PC-3 (cell line): ENCODE data around the gene SAMD4A. TPM values are rescaled to one million over a fixed set of nuclear protein-coding genes. Genes with fewer than 3 reads are reported as not detected.
"Not testable (repeated sequence)": the region's sequence is repeated elsewhere in the genome, so short reads cannot be mapped to it uniquely, and the experiment has no call there.

Experiments used
- ATAC-seq: fragments of 200-7000 bp; cut with Tn5 transposase; 2 replicates; pipeline ENCODE4 v1.9.1; 2020; ENCODE audit warnings: mild to moderate bottlenecking, moderate library complexity
- BruUV-seq: library from RNA; stranded (reverse); fragments of 400-500 nt; replicated peaks from 2 replicates; lab custom pipeline; 2021; lab: Mats Ljungman, UMichigan
- CTCF ChIA-PET: fragments of 300-600 bp; sonication (Branson Sonifier 250); formaldehyde crosslinking; loops from one replicate; lab custom pipeline; 2022; ENCODE audit warnings: antibody characterized with exemption; lab: Charles Lee
- POLR2A ChIA-PET: fragments of 300-600 bp; sonication (Branson Sonifier 250); formaldehyde crosslinking; loops from one replicate; lab custom pipeline; 2022; ENCODE audit warnings: antibody characterized with exemption; ENCODE audit not compliant: unreplicated experiment; lab: Charles Lee
- DNase-seq: peaks from one replicate; pipeline ENCODE4 v3.0.0-alpha.2; 2015
- H2AFZ ChIP-seq: fragments of 300-600 bp; sonication (generic); 2 replicates; pipeline ENCODE4 v1.6.0; 2016; ENCODE audit warnings: antibody characterized with exemption, low read length
- H3F3A ChIP-seq: fragments of 300-600 bp; sonication (generic); one replicate; pipeline ENCODE4 v1.6.0; 2017; ENCODE audit warnings: antibody characterized with exemption, low read length, control low read depth, mild to moderate bottlenecking; ENCODE audit not compliant: unreplicated experiment
- H3K27ac ChIP-seq: fragments of 300-600 bp; sonication (generic); 2 replicates; pipeline ENCODE4 v1.5.1; 2016; ENCODE audit warnings: mild to moderate bottlenecking, low read length
- H3K27me3 ChIP-seq: fragments of 300-600 bp; sonication (generic); 2 replicates; pipeline ENCODE4 v1.6.1; 2016; ENCODE audit warnings: low read length, mixed read lengths
- H3K36me3 ChIP-seq: fragments of 300-600 bp; sonication (generic); 2 replicates; pipeline ENCODE4 v1.6.1; 2016; ENCODE audit warnings: low read depth, mixed run types, low read length, mixed read lengths
- H3K4me1 ChIP-seq: fragments of 300-600 bp; sonication (generic); 2 replicates; pipeline ENCODE4 v1.5.1; 2016; ENCODE audit warnings: low read length; ENCODE audit not compliant: insufficient read depth
- H3K4me2 ChIP-seq: fragments of 300-600 bp; sonication (generic); 2 replicates; pipeline ENCODE4 v1.6.0; 2016; ENCODE audit warnings: low read length
- H3K4me3 ChIP-seq: fragments of 300-600 bp; sonication (generic); 2 replicates; pipeline ENCODE4 v1.5.1; 2016; ENCODE audit warnings: mild to moderate bottlenecking, low read length, mixed read lengths
- H3K79me2 ChIP-seq: fragments of 300-600 bp; sonication (generic); 2 replicates; pipeline ENCODE4 v1.6.1; 2017; ENCODE audit warnings: low read length, mixed read lengths
- H3K9ac ChIP-seq: fragments of 300-600 bp; sonication (generic); 2 replicates; pipeline ENCODE4 v1.6.0; 2016; ENCODE audit warnings: mild to moderate bottlenecking, low read length
- H3K9me2 ChIP-seq: fragments of 300-600 bp; sonication (generic); replicated peaks from 2 replicates; pipeline ENCODE4 v1.6.1; 2016; ENCODE audit warnings: mixed run types, low read length, mixed read lengths
- H3K9me3 ChIP-seq: fragments of 300-600 bp; sonication (generic); 2 replicates; pipeline ENCODE4 v1.6.1; 2016; ENCODE audit warnings: low read length, mixed read lengths
- H4K20me1 ChIP-seq: fragments of 300-600 bp; sonication (generic); 2 replicates; pipeline ENCODE4 v1.6.1; 2016; ENCODE audit warnings: low read length, mixed read lengths
- EZH2 ChIP-seq: fragments of 300-600 bp; sonication (generic); IDR thresholded peaks from one replicate; pipeline ENCODE4 v1.6.1; 2017; ENCODE audit warnings: antibody characterized with exemption, mild to moderate bottlenecking, low read length; ENCODE audit not compliant: unreplicated experiment
- EZH2phosphoT487 ChIP-seq: fragments of 300-600 bp; sonication (generic); IDR thresholded peaks from 2 replicates; pipeline ENCODE4 v1.6.1; 2018; ENCODE audit warnings: mild to moderate bottlenecking, antibody characterized with exemption, low read length, borderline replicate concordance
- intact Hi-C: fragments of 100-400 bp; cut with micrococcal nuclease; formaldehyde crosslinking; loops from 2 replicates; pipeline ENCODE4 v1.9.0; 2023
- total RNA-seq: library from RNA; depleted of rRNA; stranded (reverse); fragments of >200 nt; gene quantifications from 2 replicates; pipeline ENCODE4 v1.2.3, GENCODE V29; 2014
- TF ChIP-seq, protein P1 (sequence below): fragments of 300-600 bp; sonication (generic); conservative IDR thresholded peaks from 2 replicates; pipeline ENCODE4 v1.5.1; 2017; ENCODE audit warnings: antibody characterized with exemption, low read depth, mild to moderate bottlenecking, low read length

The SAMD4A gene
- total RNA-seq, 1 experiment from 2014 or later: 42.9 TPM

DNA sequence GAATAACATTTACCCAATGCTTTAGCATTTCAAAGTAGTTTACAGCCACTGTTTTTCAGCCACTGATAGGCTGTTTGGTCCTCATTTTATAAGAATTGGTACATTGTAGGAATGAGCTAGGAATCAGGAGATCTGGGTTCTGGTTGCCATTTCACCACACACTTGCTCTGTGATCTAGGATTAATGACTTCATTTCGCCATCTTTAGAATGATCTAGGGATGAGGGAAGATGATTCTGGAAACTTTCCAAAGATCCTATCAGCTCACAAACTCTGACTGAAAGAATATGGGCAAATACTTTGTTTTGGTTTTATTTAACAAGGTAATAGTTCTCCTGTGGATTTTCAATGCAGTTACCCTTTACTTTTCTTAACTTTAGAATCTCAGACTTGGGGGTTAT is 180.7 kb downstream of the SAMD4A start:
- no peaks in the 10 kb centered on the region for H3K4me1 ChIP-seq
- intact Hi-C loops: no loop called here
- no TSS peak for BruUV-seq
- no peaks in the 10 kb centered on the region for H4K20me1 ChIP-seq
- no peaks in the 10 kb centered on the region for H3K9me3 ChIP-seq
- ATAC-seq (no peak), DNase-seq (no peak)
- TF ChIP-seq EZH2phosphoT487: no peak
- no peak for TF ChIP-seq EZH2
- TF ChIP-seq, protein P1, sequence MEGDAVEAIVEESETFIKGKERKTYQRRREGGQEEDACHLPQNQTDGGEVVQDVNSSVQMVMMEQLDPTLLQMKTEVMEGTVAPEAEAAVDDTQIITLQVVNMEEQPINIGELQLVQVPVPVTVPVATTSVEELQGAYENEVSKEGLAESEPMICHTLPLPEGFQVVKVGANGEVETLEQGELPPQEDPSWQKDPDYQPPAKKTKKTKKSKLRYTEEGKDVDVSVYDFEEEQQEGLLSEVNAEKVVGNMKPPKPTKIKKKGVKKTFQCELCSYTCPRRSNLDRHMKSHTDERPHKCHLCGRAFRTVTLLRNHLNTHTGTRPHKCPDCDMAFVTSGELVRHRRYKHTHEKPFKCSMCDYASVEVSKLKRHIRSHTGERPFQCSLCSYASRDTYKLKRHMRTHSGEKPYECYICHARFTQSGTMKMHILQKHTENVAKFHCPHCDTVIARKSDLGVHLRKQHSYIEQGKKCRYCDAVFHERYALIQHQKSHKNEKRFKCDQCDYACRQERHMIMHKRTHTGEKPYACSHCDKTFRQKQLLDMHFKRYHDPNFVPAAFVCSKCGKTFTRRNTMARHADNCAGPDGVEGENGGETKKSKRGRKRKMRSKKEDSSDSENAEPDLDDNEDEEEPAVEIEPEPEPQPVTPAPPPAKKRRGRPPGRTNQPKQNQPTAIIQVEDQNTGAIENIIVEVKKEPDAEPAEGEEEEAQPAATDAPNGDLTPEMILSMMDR: no peak
- no peak overlapping the region for H2AFZ ChIP-seq
- no peaks in the 10 kb centered on the region for H3K9me2 ChIP-seq
- no peaks in the 10 kb centered on the region for H3F3A ChIP-seq
- no peak overlapping the region for H3K4me2 ChIP-seq
- CTCF ChIA-PET: interaction anchor here (0.5 to 0.6 kb wide), 2 partner anchors 84 to 160 kb away, joined by 4 read pairs; no protein-coding TSS in a partner anchor
- H3K9ac ChIP-seq: no peak overlapping the region
- POLR2A ChIA-PET: no interaction called here
- H3K27ac ChIP-seq: no peak overlapping the region
- peaks cover 17% of the 10 kb centered on the region for H3K36me3 ChIP-seq
- no peaks in the 10 kb centered on the region for H3K79me2 ChIP-seq
- H3K27me3 ChIP-seq: no peaks in the 10 kb centered on the region
- no peak overlapping the region for H3K4me3 ChIP-seq

- Histone ChIP-seq H3K27me3 (no peaks in the 10 kb centered on the region), H3K4me1 (no peaks in the 10 kb centered on the region), H3K4me3 (no peak overlapping the region), H3K9me2 (no peaks in the 10 kb centered on the region), H3K27ac (no peak overlapping the region), H3K9me3 (no peaks in the 10 kb centered on the region), H4K20me1 (no peaks in the 10 kb centered on the region), H3K79me2 (no peaks in the 10 kb centered on the region), H2AFZ (no peak overlapping the region), H3K9ac (no peak overlapping the region), H3K36me3 (peaks cover 21% of the 10 kb centered on the region), H3K4me2 (no peak overlapping the region), H3F3A (no peaks in the 10 kb centered on the region)
- BruUV-seq: no TSS peak
- CTCF ChIA-PET: no interaction called here
- no peak for ATAC-seq
- intact Hi-C loops: no loop called here
- TF ChIP-seq EZH2 (no peak), EZH2phosphoT487 (no peak)
- TF ChIP-seq, protein P1: no peak
- no peak for DNase-seq
- POLR2A ChIA-PET: no interaction called here
Observed at GRCh38 chr14:54749180-54749579, 182.3 kb downstream of the SAMD4A start.

DNA sequence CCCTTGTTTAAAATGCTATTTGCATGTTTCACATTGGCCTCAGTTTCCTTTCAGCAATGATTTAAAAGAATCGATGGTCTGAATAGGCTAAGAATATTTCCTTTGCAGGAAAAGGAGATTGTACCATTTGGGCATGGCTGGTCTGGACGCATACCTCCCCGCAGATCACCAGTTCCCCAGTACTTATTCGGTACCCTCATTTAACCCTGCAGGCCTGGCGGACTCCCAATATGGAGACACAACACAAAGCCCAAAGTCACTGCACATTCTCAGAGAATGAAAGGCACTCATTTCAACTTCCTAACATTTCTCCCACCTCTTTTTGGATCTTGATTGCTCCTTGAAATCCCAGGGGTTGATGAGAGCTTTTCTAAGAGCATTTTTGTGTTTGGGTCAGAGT is 182.8 kb downstream of the SAMD4A start:
- CTCF ChIA-PET: no interaction called here
- POLR2A ChIA-PET: no interaction called here
- Histone ChIP-seq H2AFZ (no peak overlapping the region), H3K36me3 (peaks cover 23% of the 10 kb centered on the region), H3K4me2 (no peak overlapping the region), H4K20me1 (no peaks in the 10 kb centered on the region), H3K9me3 (no peaks in the 10 kb centered on the region), H3K4me3 (no peak overlapping the region), H3K79me2 (no peaks in the 10 kb centered on the region), H3K4me1 (no peaks in the 10 kb centered on the region), H3K9ac (no peak overlapping the region), H3K27ac (no peak overlapping the region), H3K27me3 (no peaks in the 10 kb centered on the region), H3K9me2 (no peaks in the 10 kb centered on the region), H3F3A (no peaks in the 10 kb centered on the region)
- intact Hi-C loops: no loop called here
- DNase-seq (no peak), ATAC-seq (no peak)
- no TSS peak for BruUV-seq
- TF ChIP-seq, protein P1: no peak
- TF ChIP-seq EZH2 (no peak), EZH2phosphoT487 (no peak)

- H2AFZ ChIP-seq, H3K9me2 ChIP-seq, CTCF ChIA-PET, H3K4me2 ChIP-seq, H3K27ac ChIP-seq, H3F3A ChIP-seq, H3K4me1 ChIP-seq, DNase-seq, H3K4me3 ChIP-seq, BruUV-seq, H3K9me3 ChIP-seq, ATAC-seq, H4K20me1 ChIP-seq, H3K27me3 ChIP-seq, intact Hi-C loops, H3K9ac ChIP-seq, POLR2A ChIA-PET, H3K79me2 ChIP-seq: not testable (repeated sequence)
- peaks cover 24% of the 10 kb centered on the region for H3K36me3 ChIP-seq
Observed at GRCh38 chr14:54752611-54753010, 185.7 kb downstream of the SAMD4A start.
